OCI-LY1 (cell line): ENCODE data around the gene DAZL.

Experiments used
- H2AFZ ChIP-seq: fragments of 200-600 bp; sonication (generic), shearing (Covaris generic); 2 replicates; pipeline ENCODE4 v1.6.0; 2014; ENCODE audit warnings: antibody characterized with exemption, mild to moderate bottlenecking, low read length
- H3F3A ChIP-seq: fragments of 200-600 bp; sonication (generic), shearing (Covaris generic); 2 replicates; pipeline ENCODE4 v1.6.0; 2014; ENCODE audit warnings: mild to moderate bottlenecking, antibody characterized with exemption, low read length, moderate library complexity; ENCODE audit not compliant: insufficient read depth
- H3K27ac ChIP-seq: fragments of 200-600 bp; sonication (generic); 2 replicates; pipeline ENCODE4 v1.5.1; 2014; ENCODE audit warnings: low read length, mixed run types, mild to moderate bottlenecking, low read depth; ENCODE audit not compliant: poor library complexity, severe bottlenecking
- H3K27me3 ChIP-seq: fragments of 200-600 bp; sonication (generic); 2 replicates; pipeline ENCODE4 v1.6.0; 2014; ENCODE audit warnings: antibody characterized with exemption, mild to moderate bottlenecking, low read length, moderate library complexity; ENCODE audit not compliant: insufficient read depth
- H3K36me3 ChIP-seq: fragments of 200-600 bp; sonication (generic); 2 replicates; pipeline ENCODE4 v1.6.1; 2014; ENCODE audit warnings: mild to moderate bottlenecking, antibody characterized with exemption, low read length, moderate library complexity, mixed read lengths; ENCODE audit not compliant: insufficient read depth
- H3K4me1 ChIP-seq: fragments of 200-600 bp; sonication (generic); 2 replicates; pipeline ENCODE4 v1.5.1; 2014; ENCODE audit warnings: mild to moderate bottlenecking, low read length, moderate library complexity; ENCODE audit not compliant: insufficient read depth, severe bottlenecking
- H3K4me2 ChIP-seq: fragments of 200-600 bp; sonication (generic), shearing (Covaris generic); 2 replicates; pipeline ENCODE4 v1.6.1; 2014; ENCODE audit warnings: low read length
- H3K4me3 ChIP-seq: fragments of 200-600 bp; sonication (generic); 2 replicates; pipeline ENCODE4 v1.5.1; 2014; ENCODE audit warnings: low read length, low read depth, mild to moderate bottlenecking, mixed read lengths; ENCODE audit not compliant: poor library complexity, severe bottlenecking
- H3K79me2 ChIP-seq: fragments of 200-600 bp; shearing (Covaris generic); 2 replicates; pipeline ENCODE4 v1.6.1; 2016; ENCODE audit warnings: mixed run types, low read length, mixed read lengths; ENCODE audit not compliant: insufficient read depth
- H3K9ac ChIP-seq: fragments of 200-600 bp; sonication (generic), shearing (Covaris generic); 2 replicates; pipeline ENCODE4 v1.6.1; 2014; ENCODE audit warnings: mild to moderate bottlenecking, low read length, mixed read lengths
- H3K9me2 ChIP-seq: fragments of 200-600 bp; sonication (generic), shearing (Covaris generic); 2 replicates; pipeline ENCODE4 v1.6.1; 2014; ENCODE audit warnings: low read depth, mild to moderate bottlenecking, low read length, mixed read lengths
- H3K9me3 ChIP-seq: fragments of 200-600 bp; shearing (Covaris generic); 2 replicates; pipeline ENCODE4 v1.6.1; 2014; ENCODE audit warnings: low read length, mixed read lengths
- H4K20me1 ChIP-seq: fragments of 200-600 bp; sonication (generic), shearing (Covaris generic); 2 replicates; pipeline ENCODE4 v1.6.0; 2016; ENCODE audit warnings: mild to moderate bottlenecking, low read length; ENCODE audit not compliant: insufficient read depth
- EZH2 ChIP-seq: fragments of 200-600 bp; sonication (generic), shearing (Covaris generic); IDR thresholded peaks from 2 replicates; pipeline ENCODE4 v1.8.0; 2017; ENCODE audit warnings: borderline replicate concordance, mixed run types, mild to moderate bottlenecking, antibody characterized with exemption, low read length, moderate library complexity, mixed read lengths
- TF ChIP-seq, protein P1 (sequence below): fragments of 200-600 bp; sonication (generic), shearing (Covaris generic); IDR thresholded peaks from 2 replicates; pipeline ENCODE4 v1.5.1; 2017; ENCODE audit warnings: mild to moderate bottlenecking, antibody characterized with exemption, low read length, moderate library complexity, mixed read lengths

DAZL gene

DNA sequence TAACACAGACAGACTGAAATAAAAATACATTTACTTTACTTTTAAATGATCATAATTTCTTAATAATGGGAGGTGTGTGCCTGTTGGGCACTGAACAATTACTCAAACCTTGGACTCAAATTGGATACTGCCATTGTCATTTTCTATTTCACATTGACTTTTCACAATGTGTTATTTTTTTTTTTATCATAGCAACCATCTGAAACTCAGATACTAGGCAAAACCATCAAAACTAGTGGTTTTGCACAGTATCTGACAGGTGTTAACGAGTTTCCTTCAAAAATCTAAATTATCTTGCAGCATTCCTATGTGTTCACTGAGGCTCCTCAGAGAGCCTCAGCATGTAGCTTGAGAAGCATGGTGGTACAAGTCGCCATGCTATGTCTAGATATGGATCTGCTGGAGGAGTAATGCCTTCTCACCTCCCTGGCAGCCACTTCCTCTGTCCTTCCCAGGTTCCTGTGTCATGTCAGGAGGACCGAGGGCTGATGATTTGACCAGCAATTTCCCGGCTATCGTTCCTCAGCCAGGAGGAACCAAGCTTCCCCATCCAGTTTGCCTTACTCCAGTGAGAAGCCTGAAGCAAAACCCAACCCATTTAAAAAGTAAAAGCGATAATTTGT, 61.9 kb downstream of the DAZL start:
- no peaks in the 10 kb centered on the region for H3K36me3 ChIP-seq
- H3K9ac ChIP-seq = no peak overlapping the region
- no peak overlapping the region for H2AFZ ChIP-seq
- H3K27me3 ChIP-seq = no peaks in the 10 kb centered on the region
- H4K20me1 ChIP-seq = no peaks in the 10 kb centered on the region
- TF ChIP-seq, protein P1, sequence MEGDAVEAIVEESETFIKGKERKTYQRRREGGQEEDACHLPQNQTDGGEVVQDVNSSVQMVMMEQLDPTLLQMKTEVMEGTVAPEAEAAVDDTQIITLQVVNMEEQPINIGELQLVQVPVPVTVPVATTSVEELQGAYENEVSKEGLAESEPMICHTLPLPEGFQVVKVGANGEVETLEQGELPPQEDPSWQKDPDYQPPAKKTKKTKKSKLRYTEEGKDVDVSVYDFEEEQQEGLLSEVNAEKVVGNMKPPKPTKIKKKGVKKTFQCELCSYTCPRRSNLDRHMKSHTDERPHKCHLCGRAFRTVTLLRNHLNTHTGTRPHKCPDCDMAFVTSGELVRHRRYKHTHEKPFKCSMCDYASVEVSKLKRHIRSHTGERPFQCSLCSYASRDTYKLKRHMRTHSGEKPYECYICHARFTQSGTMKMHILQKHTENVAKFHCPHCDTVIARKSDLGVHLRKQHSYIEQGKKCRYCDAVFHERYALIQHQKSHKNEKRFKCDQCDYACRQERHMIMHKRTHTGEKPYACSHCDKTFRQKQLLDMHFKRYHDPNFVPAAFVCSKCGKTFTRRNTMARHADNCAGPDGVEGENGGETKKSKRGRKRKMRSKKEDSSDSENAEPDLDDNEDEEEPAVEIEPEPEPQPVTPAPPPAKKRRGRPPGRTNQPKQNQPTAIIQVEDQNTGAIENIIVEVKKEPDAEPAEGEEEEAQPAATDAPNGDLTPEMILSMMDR = no peak
- TF ChIP-seq EZH2 = no peak
- no peaks in the 10 kb centered on the region for H3F3A ChIP-seq
- H3K9me3 ChIP-seq = no peaks in the 10 kb centered on the region
- peaks cover 12% of the 10 kb centered on the region for H3K4me1 ChIP-seq
- H3K9me2 ChIP-seq = no peaks in the 10 kb centered on the region
- H3K79me2 ChIP-seq = no peaks in the 10 kb centered on the region
- H3K4me2 ChIP-seq = no peak overlapping the region
- H3K27ac ChIP-seq = no peak overlapping the region
- no peak overlapping the region for H3K4me3 ChIP-seq

DNA sequence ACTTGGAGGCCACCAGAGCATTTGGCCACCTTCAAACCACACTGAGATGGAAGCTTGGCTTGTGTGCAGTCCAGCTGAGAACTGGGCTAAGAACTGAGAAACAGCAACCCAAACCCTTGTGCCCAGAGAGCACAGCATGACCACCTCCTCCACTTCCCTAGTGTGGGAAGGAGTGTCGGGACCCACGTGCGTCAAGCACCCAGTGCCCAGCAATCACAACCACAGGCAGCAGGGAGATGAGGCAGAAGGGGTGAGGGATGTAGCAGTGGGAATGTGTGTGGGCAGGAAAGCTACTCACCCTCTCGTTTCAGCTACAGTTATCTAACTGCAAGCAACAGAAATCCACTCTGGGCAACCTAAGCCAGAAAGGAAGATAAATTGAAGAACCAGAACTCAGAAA, 66.7 kb downstream of the DAZL start:
- Histone ChIP-seq H2AFZ (no peak overlapping the region), H3K36me3 (no peaks in the 10 kb centered on the region), H3K9ac (no peak overlapping the region), H3K4me2 (no peak overlapping the region), H3K9me2 (no peaks in the 10 kb centered on the region), H4K20me1 (no peaks in the 10 kb centered on the region), H3K4me3 (no peak overlapping the region), H3K27ac (no peak overlapping the region), H3F3A (no peaks in the 10 kb centered on the region), H3K27me3 (no peaks in the 10 kb centered on the region), H3K9me3 (no peaks in the 10 kb centered on the region), H3K79me2 (no peaks in the 10 kb centered on the region), H3K4me1 (no peaks in the 10 kb centered on the region)
- TF ChIP-seq EZH2 = no peak
- TF ChIP-seq, protein P1 = no peak

DNA sequence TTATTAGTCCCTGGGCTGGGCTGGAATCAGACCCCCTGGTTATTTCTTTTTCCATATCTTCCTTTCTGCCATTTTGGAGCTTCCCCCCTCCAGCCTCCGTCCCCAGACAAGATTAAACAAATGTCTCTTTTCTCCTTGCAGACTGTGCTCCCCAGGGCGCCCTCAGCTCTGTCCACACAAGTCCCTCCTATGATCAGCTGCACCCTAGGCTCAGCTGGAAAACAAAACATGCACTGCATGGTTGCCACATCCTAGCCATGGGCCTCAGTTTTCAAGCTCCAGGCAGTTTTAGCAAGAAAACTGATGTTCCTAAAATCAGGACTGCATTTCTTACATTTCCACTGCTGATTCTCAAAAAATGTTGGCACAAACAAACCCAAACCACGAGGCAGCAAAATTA, 68.2 kb downstream of the DAZL start:
- Histone ChIP-seq H4K20me1 (no peaks in the 10 kb centered on the region), H3F3A (no peaks in the 10 kb centered on the region), H3K79me2 (no peaks in the 10 kb centered on the region), H3K4me1 (peaks cover 3% of the 10 kb centered on the region), H3K4me3 (no peak overlapping the region), H3K4me2 (no peak overlapping the region), H3K9ac (no peak overlapping the region), H3K9me2 (no peaks in the 10 kb centered on the region), H3K36me3 (no peaks in the 10 kb centered on the region), H3K9me3 (no peaks in the 10 kb centered on the region), H2AFZ (no peak overlapping the region), H3K27ac (no peak overlapping the region), H3K27me3 (no peaks in the 10 kb centered on the region)
- TF ChIP-seq EZH2 = no peak
- TF ChIP-seq, protein P1 = no peak
